ENCODE data around the gene KCNH4. TPM values are rescaled to one million over a fixed set of nuclear protein-coding genes. Genes with fewer than 3 reads are reported as not detected.

The KCNH4 gene
- total and polyA plus RNA-seq, 2 of the 13 experiments (the other 11 are each of a cell fraction or from before 2014, with no cell fraction given), result 0.01 to 0.09 TPM

- TF ChIP-seq HNF1A (IDR thresholded peaks at IDR 0.05; ENCODE audit: low read depth), result no peak
- no peak for TF ChIP-seq HNF1A (CRISPR knock-in tag; IDR thresholded peaks at IDR 0.05; ENCODE audit: borderline replicate concordance)
- no peak for TF ChIP-seq HDAC6 (IDR thresholded peaks at IDR 0.05; ENCODE audit: low read depth, low read length)
- peak; percentile 89 for TF ChIP-seq HNF4A (CRISPR knock-in tag; IDR thresholded peaks at IDR 0.05)
- no peak for TF ChIP-seq ZNF205 (CRISPR knock-in tag; IDR thresholded peaks at IDR 0.05)
- TF ChIP-seq ZSCAN22 (CRISPR knock-in tag; IDR thresholded peaks at IDR 0.05), result no peak
- peak; percentile 69 for TF ChIP-seq XRCC5 (optimal IDR thresholded peaks at IDR 0.05; ENCODE audit: low read length)
- TF ChIP-seq GLI4 (CRISPR knock-in tag; IDR thresholded peaks at IDR 0.05; ENCODE audit: borderline replicate concordance), result no peak
- TF ChIP-seq CSRNP2 (CRISPR knock-in tag; conservative IDR thresholded peaks at IDR 0.05; ENCODE audit: low read depth), result no peak
- TF ChIP-seq JDP2 (CRISPR knock-in tag; IDR thresholded peaks at IDR 0.05; ENCODE audit: borderline replicate concordance), result no peak
- TF ChIP-seq HMGXB4 (CRISPR knock-in tag; IDR thresholded peaks at IDR 0.05; ENCODE audit: borderline replicate concordance in 1 of 2, low read depth in 1 of 2), result 0 out of 4 replicates have a peak, but pooled peaks of 1 of the 2 experiments have one; percentile 27
- peak; percentile 41; the same call in 1 of the 2 replicates for TF ChIP-seq GATAD2A (CRISPR knock-in tag; IDR thresholded peaks at IDR 0.05)
- TF ChIP-seq ARID3A (IDR thresholded peaks at IDR 0.05; ENCODE audit: low read depth, low read length), result no peak
- TF ChIP-seq NBN (conservative IDR thresholded peaks at IDR 0.05), result no peak
- 0 out of 2 replicates have a peak, but pooled peaks have one; percentile 32 for TF ChIP-seq SAP130 (CRISPR knock-in tag; IDR thresholded peaks at IDR 0.05; ENCODE audit: low read depth)
- peak; percentile 34; the same call in 1 of the 2 replicates for TF ChIP-seq ZMYM3 (CRISPR knock-in tag; IDR thresholded peaks at IDR 0.05)
- no peak for TF ChIP-seq ZBTB46 (CRISPR knock-in tag; IDR thresholded peaks at IDR 0.05; ENCODE audit: borderline replicate concordance)
- TF ChIP-seq CAMTA2 (CRISPR knock-in tag; IDR thresholded peaks at IDR 0.05; ENCODE audit: borderline replicate concordance), result no peak
- peak; percentile 70; the same call in 1 of the 2 replicates for TF ChIP-seq NRL (CRISPR knock-in tag; IDR thresholded peaks at IDR 0.05; ENCODE audit: borderline replicate concordance)
These were observed 17.8 kb downstream of the KCNH4 start (continued) for GRCh38 chr17:42163113-42163512.

All from HepG2 (cell line).